GM10266 (cell line): ENCODE measurements around the gene FHL1.

Source experiments
- DNase-seq: peaks from one replicate; pipeline ENCODE4 v3.0.0; 2012; ENCODE audit errors: extremely low spot score
- CTCF ChIP-seq: IDR thresholded peaks from 2 replicates; pipeline ENCODE4 v1.5.1; 2012; ENCODE audit warnings: mild to moderate bottlenecking, low read depth; ENCODE audit not compliant: control insufficient read depth, insufficient read depth; ENCODE audit errors: missing control alignments

Gene FHL1

GRCh38 chrX:136201601-136202000 lies 54.3 kb downstream of the FHL1 start:
- no peak for DNase-seq
- TF ChIP-seq CTCF: no peak

GRCh38 chrX:136202889-136203288 lies 55.6 kb downstream of the FHL1 start:
- no peak for DNase-seq
- TF ChIP-seq CTCF: no peak

GRCh38 chrX:136203438-136203837 lies 56.1 kb downstream of the FHL1 start:
- no peak for DNase-seq
- TF ChIP-seq CTCF: no peak

GRCh38 chrX:136203951-136204350 lies 56.6 kb downstream of the FHL1 start:
- no peak for TF ChIP-seq CTCF
- no peak for DNase-seq

- TF ChIP-seq CTCF: no peak
- DNase-seq: no peak
Measured at GRCh38 chrX:136204571-136204970, 57.2 kb downstream of the FHL1 start.

- no peak for DNase-seq
- no peak for TF ChIP-seq CTCF
Measured at GRCh38 chrX:136205882-136206380, 58.6 kb downstream of the FHL1 start.

GRCh38 chrX:136206916-136207315 lies 59.6 kb downstream of the FHL1 start:
- DNase-seq: no peak
- TF ChIP-seq CTCF: no peak
